Fibroblast of skin of back (primary cell): ENCODE data around the gene IDH3B.

Source experiments
- DNase-seq: peaks from one replicate; pipeline ENCODE4 v3.0.0-alpha.2; 2013

The IDH3B gene

DNA sequence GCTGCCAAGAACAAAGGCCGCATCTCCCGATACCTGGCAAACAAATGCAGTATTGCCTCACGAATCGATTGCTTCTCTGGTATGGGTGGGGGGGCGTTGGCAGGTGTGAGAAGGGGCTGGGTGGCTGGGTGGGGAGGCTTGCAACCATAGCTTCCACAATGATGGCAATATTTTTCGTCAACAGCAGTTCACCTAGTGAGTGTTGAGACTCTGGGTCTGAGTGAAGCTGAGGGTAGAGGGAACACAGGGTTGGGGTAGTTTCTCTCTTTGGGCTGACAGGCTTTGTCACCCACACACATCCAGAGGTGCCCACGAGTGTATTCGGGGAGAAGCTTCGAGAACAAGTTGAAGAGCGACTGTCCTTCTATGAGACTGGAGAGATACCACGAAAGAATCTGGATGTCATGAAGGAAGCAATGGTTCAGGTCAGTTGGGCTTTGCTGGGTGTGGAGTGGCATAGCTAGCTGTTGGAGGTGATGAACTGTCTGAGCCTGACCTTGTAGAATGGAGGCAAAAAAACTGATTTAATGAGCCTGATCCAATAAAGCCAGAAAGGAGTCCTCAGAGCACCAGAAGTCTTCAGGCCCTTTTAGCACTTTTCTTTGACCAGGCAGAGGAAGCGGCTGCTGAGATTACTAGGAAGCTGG lies 7.4 kb downstream of the IDH3B start:
- no peak for DNase-seq

- DNase-seq, result no peak
These were observed 8.5 kb downstream of the IDH3B start for GRCh38 chr20:2655331-2656116.

GRCh38 chr20:2654831-2655230 lies 9.2 kb downstream of the IDH3B start:
- no peak for DNase-seq

- no peak for DNase-seq
These were observed 9.6 kb downstream of the IDH3B start for GRCh38 chr20:2654384-2654822.

DNA sequence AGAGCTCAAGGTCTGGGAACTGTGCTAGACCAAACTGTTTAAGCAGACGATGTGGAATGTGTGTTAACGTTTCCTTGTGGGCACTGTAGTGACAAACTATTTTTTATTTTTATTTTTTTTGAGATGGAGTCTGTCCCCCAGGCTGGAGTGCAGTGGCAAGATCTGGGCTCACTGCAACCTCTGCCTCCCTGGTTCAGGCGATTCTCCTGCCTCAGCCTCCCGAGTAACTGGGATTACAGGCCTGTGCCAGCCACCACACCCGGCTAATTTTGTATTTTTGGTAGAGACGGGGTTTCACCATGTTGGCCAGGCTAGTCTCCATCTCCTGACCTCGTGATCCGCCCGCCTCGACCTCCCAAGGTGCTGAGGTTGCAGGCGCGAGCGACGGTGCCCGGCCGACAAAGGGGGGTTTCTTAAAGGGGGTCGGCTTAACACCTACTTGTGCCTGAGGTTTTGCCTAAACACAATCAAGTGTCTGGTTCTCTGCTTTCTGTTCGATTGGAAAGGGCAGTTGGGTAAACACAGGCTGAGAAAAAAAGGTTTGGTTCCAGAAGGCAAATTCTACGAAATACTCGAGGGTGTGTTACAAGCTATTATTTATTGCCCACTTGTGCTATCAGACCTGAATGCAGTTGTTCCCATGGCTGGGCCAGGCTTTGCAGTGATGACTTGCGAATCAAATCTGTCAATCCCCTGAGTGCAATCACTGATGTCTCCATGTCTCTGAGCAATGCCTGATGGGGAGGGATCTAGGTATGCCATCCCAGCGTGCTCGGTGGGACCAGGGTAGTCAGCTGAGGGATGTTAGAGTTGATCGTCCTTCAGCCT lies 10.2 kb downstream of the IDH3B start:
- no peak for DNase-seq

DNA sequence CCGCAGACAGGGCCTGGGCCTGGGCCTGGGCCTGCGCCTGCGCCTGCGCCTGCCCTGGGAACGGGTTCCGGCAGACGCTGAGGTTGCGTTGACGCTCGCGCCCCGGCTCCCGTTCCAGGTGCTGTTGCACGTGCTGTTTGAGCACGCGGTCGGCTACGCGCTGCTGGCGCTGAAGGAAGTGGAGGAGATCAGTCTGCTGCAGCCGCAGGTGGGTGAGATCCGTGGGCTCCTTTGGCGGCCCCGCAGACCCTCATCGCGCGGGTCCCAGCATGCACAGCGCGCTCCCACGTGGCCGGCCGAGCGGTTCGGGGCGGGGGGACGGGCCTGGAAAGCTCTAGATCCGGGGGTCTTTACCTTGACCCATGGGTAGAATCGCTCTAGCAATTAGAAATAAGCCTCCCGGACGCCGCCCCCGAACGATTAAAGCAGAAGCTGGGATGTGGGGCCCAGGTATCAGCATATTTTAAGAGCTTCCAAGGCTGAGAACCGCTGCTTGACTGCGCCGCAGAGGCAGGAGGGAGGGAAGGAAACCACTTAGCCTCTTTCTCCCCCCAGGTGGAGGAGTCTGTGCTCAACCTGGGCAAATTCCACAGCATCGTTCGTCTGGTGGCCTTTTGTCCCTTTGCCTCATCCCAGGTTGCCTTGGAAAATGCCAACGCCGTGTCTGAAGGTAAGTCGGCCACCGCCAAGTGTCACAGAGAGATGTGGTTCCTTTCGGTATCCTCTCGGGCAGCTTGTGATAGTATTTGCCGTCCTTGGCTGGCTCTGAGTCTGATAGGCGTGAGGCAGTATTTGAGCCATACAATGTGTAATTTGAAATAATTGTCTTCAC lies 11.1 kb downstream of the IDH3B start:
- no peak for DNase-seq

DNA sequence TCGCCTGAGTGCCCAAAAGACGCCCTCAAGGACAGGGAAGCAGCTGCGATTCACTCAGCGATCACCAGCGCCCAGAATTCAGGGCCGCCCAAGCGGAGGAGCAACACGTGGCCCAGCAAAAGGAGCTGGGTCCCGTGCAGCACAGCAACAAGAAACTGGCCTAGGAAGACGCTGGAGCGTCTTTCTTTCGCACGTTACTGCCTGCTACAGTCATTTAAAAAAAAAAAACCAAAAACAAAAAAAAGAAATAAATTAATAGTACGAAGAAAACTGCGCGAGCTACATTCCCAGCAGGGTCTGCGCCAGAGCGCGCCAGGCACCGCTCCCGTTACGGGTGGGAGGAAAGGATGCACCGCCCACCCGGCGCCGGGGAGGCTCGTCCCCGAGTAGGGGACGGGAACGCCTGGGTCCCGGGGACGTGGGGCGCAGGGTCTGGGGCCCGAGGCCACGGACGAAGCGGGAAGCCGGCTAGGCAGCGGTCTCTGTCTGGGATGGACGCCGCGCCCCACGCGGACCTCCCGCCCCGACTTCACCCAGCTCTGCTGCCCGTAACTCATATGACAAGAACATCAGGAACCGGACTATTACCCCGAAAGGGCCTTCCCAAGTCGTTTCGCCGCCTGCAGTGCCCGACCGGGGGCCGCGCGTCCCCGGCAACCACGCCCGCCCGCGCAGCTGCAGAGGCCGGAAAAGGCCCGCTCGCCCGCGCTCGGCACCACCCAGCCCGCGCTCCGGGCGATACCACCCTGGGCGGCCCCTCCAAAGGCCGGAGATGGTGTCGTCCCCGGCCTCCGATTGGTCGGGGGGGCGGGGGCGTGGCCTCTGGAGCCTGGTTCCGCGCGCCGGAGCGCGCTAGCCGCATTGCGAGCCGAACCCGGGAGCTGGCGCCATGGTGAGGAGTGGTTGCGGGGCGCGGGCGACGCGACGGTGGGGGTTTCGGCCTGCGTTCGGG lies 12.0 kb downstream of the IDH3B start, which contains the start of gene NOP56:
NOP56 (plus strand) TSS at position 861 of the 952 bp plus-strand sequence; CDS start at position 890, 29 bp downstream.
- peak; percentile 90 for DNase-seq

DNA sequence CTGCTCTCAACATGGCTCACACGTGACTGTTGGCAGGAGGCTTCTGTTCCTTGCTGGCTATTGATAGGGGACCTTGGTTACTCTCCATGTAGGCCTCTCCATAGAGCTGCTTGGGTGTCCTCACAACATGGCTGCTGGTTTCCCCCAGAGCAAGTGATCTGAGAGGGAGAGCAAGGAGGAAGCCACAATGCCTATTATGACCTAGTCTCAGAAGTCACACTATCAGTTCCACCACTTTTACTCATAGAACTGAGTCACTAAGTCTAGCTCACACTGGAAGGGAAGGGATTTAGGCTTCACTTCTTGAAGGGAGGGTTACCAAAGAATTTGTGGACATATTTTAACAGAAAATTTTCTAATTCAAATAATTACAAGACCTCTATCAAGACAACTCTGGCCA lies 20.3 kb downstream of the IDH3B start:
- no peak for DNase-seq

DNA sequence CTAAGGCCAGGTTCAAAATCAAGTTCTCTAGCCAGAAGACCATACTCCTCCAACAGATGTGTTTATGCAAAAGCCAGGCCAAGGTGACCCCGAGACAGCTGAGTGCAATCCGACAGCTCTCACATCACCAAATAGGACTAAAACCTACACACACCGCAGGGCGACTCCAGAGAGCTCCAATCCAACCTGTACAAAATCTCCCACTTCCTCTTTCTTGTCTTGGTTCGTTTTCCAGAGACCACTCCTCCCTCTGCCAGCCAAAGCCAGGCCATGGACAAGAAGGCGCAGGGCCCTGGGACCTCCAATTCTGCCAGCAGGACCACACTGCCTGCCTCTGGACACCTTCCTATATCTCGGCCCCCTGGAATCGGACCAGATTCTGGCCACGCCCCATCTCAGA lies 23.1 kb downstream of the IDH3B start:
- DNase-seq, result no peak

DNA sequence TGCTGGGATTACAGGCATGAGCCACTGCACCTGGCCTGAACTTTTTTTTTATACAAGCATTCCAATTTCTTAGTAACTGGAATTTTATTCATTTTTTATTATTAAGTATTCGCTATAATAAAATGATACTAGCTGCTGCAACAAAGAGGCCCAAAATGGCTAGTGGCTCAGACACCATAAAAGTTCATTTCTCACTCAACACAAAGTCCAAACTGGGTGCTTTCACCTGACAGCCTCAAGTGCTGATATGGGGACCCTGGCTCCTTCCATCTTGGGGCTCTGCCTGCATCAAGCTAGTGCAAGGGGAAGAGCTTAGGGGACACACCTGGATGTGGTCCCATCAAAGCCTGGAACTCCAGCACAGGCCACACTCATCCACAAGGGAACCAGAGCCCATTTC lies 23.8 kb downstream of the IDH3B start:
- DNase-seq, result no peak

DNA sequence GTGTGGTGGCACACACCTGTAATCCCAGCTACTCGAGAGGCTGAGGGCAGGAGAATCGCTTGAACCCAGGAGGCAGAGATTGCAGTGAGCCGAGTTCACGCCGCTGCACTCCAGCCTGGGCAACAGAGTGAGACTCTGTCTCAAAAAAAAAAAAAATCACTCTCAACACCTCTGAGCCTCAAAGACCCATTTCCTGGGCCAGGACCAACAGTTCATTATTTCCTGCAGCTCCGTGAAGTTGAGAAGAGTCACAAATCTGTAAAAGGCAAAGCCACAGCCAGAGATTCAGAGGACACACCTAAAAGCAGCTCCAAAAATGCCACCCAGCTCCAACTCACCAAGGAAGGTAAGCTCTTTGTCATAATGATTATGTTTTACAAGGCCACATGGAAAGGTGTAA lies 26.8 kb downstream of the IDH3B start:
- no peak for DNase-seq

GRCh38 chr20:2633381-2633780 lies 30.6 kb downstream of the IDH3B start:
- no peak for DNase-seq

GRCh38 chr20:2631228-2631627 lies 32.8 kb downstream of the IDH3B start:
- DNase-seq, result no peak

- peak; percentile 76 for DNase-seq
These were observed 37.0 kb downstream of the IDH3B start for GRCh38 chr20:2626853-2627541.

DNA sequence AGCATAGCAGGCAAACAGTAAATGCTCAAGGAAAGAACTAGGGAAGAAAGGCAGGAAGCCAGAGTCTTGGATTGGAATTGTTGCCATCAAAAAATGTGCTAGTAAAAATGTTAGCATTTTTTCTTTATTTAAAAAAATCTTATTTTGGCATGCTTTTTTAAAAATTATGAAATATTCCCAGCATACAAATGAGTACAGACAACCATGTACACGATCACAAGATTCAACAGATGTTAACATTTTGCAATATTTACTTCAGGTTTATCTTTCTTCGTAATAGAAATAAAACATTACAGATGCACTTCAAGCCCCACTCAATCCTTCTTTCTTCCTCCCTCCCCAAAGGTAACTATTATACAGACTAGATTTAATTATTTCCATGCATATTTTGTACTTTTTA lies 39.0 kb downstream of the IDH3B start:
- DNase-seq, result no peak

DNA sequence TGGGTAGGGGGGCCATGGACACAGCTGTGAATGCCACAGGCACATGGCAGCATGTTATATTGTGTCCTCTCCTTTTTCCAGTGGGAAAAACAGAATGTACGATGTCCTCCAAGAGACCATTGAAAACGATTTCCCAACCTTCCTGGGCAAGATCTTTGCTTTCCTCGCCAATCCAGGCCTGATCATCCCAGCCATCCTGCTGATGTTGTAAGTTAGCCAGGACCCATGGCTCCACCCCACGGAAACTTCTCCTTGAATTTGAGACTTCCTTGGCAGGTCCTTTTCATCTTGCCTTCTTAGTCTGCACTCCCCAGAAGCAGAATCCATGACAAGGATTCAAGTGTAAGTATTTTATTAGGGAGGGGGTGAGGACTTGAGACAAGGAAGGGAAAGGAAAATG lies 39.8 kb downstream of the IDH3B start:
- DNase-seq, result no peak

DNA sequence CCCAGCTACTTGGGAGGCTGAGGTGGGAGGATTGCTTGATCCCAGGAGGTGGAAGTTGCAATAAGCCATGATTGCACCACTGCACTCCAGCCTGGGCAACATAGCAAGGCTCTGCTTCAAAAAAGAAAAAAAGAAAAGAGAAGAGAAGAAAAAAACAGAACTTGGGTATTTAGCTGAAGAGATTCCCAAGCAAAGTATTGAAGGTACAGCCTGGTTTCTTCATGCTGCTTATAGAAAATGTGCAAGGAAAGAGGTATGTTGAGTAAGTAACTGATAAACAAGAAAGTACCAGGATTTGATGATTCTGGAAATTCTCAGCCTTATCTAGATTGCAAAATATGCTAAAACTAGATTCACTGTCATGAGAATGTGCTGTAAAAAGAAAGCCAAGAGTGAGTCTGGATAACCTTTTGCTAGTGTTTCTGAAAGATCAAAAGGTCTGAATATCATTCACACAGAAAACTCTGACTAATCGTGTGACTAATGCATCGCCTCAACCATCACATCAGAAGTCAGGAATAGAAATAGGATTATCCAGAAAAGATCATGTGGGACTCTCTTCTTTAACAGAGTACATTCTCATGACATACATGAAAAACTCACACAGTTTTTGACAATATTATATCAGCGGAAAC lies 43.9 kb downstream of the IDH3B start:
- DNase-seq, result peak; percentile 38

DNA sequence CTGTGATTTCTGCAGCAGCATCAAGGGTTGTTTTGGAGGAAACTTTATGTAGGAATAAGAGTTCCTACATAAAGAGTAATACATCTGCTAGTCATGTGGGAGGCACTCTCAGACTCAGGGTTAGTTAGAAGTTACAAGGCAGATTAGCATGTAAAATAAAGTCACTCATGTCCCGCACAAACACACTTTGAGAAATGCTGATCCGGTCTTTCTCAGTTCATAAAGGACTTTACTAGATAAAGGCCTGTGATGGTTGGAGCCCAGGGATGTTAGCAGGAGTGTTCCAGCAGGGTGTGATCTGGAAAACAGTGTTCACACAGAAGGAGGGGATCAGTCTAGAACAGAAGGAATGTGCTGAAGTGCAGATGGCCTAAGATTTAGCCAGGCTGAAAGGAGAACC lies 44.7 kb downstream of the IDH3B start:
- DNase-seq, result no peak

DNA sequence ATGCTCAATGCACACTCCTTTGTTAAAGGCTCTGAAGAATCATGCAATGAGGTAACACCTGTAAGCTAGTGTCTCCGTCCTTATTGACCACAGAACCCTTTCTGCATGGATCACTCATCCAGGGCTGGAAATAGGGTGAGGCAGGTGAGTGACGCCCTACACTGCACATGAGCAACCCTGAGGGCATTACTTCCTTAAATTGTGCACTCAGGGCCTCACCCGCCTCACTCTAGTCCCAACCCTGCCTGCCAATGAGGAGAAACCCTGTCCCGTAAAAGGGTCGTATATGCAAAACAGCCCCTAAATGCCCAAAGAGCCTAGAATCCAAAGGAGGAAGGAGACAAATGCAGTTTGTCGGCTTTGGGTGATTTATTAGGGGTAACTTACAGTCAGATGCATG lies 45.2 kb downstream of the IDH3B start:
- DNase-seq, result no peak

GRCh38 chr20:2617099-2617714 lies 46.8 kb downstream of the IDH3B start:
- DNase-seq, result no peak
